ENCODE data around the gene ALK. TPM values are rescaled to one million over a fixed set of nuclear protein-coding genes. Genes with fewer than 3 reads are reported as not detected.

The ALK gene
- polyA plus RNA-seq, 3 donors: not detected

DNA sequence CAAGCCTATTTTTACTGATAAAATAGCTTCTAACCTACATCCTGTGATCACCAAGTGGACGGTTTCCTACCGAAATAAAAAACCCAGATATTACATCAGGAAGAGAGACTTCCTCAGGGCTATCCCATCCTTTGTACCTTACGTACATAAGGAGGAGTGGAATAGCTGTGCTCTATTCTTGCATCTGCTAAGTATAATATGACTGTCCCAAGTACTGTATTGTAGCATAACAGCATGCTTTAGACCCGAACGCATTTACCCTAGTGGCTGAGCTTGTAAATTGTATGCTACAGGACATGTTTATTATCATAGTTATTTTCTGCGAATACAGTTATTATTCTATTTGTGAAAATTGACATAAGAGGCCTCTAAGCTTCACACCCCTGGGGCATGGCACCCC lies 503.8 kb downstream of the ALK start:
- Histone ChIP-seq H3K9me3 (replicated peaks in 1 of 2; ENCODE audit: control insufficient read depth in 1 of 2, insufficient read depth in 1 of 2, low read length in 2 of 2) (no peaks in the 10 kb centered on the region), H3K4me2 (replicated peaks; ENCODE audit: extremely low read depth, low read length, poor library complexity, severe bottlenecking) (no peak overlapping the region), H3K4me3 (replicated peaks in 1 of 3; ENCODE audit: low read depth in 2 of 3, low read length in 3 of 3) (no peak overlapping the region), H3K27me3 (ENCODE audit: control insufficient read depth in 2 of 2, insufficient read depth in 2 of 2, low read length in 2 of 2) (no peaks in the 10 kb centered on the region), H3K9ac (ENCODE audit: insufficient read depth, low read length, poor library complexity, severe bottlenecking) (no peak overlapping the region), H3K4me1 (ENCODE audit: control insufficient read depth in 1 of 2, insufficient read depth in 2 of 2, low read length in 2 of 2) (no peaks in the 10 kb centered on the region), H4K20me1 (ENCODE audit: insufficient read depth, low read length) (no peaks in the 10 kb centered on the region), H3K36me3 (replicated peaks in 1 of 2; ENCODE audit: control insufficient read depth in 1 of 2, insufficient read depth in 2 of 2, low read length in 2 of 2) (no peaks in the 10 kb centered on the region), H3K27ac (ENCODE audit: low read depth in 1 of 2, low read length in 2 of 2) (no peak overlapping the region), H2AFZ (ENCODE audit: insufficient read depth, low read depth, low read length, poor library complexity, severe bottlenecking) (no peak overlapping the region), H3K79me2 (ENCODE audit: insufficient read depth, low read length) (no peaks in the 10 kb centered on the region)
- Mint-ChIP-seq H3K27me3 (ENCODE audit: low read depth in 3 of 3) (peaks cover 0 to 3% (median 0%) of the 10 kb centered on the region in 3 donors), H3K4me3 (no peak overlapping the region), H3K4me1 (no peaks in the 10 kb centered on the region), H3K36me3 (no peaks in the 10 kb centered on the region), H3K27ac (no peak overlapping the region), H3K9me3 (peaks cover 0 to 1% (median 0%) of the 10 kb centered on the region in 7 donors)
- intact Hi-C loops (cut with micrococcal nuclease): no loop called here
- no peak for TF ChIP-seq CTCF (IDR thresholded peaks at IDR 0.05)
- no CpG with 5 or more reads among the region's 6 CpGs for WGBS (ENCODE audit: insufficient coverage)
- DNase-seq: no peak

DNA sequence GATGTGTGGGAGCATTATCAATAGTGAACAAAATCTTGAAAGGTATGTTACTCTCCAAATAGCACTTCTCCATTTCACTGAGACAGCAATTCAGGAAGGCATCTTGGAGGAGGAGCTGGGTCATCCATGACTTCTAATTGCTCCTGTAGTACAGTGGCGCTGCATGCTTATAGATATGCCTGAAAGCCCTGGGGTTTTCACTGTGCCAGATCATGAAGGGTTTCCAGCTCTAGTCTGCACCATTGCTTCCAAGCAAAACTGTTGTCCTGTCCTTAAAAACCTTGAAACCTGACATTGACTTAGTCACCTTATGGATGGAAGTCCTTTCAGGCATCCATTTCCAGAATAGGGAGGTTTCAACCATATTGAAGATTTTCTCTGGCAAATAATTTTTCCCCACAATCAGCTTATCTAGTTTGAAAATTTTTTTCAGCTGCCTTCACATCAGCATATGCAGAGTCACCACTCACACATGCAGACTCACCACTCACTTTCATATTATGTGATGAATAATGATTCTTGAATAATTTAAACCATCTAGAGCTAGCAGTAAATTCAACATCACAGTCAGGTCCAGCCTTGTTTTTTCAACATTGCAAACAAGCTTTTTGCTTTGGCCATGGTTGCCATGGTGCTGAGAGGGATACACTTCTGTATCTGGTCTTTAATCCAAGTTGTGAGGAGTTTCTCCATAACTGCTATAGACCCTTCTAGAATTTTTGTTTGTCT lies 509.0 kb downstream of the ALK start:
- Mint-ChIP-seq H3K27ac (no peak overlapping the region), H3K4me3 (no peak overlapping the region)
- 83% methylated on average over 1 of the region's 1 CpG for WGBS (ENCODE audit: insufficient coverage)

More for the DNA sequence above, 509.0 kb downstream of the ALK start:
- no peak overlapping the region for H3K4me2 ChIP-seq (replicated peaks; ENCODE audit: extremely low read depth, low read length, poor library complexity, severe bottlenecking)
- no peaks in the 10 kb centered on the region for H3K4me1 ChIP-seq (ENCODE audit: control insufficient read depth in 1 of 2, insufficient read depth in 2 of 2, low read length in 2 of 2)
- no peaks in the 10 kb centered on the region for H3K79me2 ChIP-seq (ENCODE audit: insufficient read depth, low read length)
- no peaks in the 10 kb centered on the region for H3K9me3 ChIP-seq (replicated peaks in 1 of 2; ENCODE audit: control insufficient read depth in 1 of 2, insufficient read depth in 1 of 2, low read length in 2 of 2)
- no peaks in the 10 kb centered on the region for H4K20me1 ChIP-seq (ENCODE audit: insufficient read depth, low read length)
- Mint-ChIP-seq H3K4me1 (no peaks in the 10 kb centered on the region), H3K9me3 (peaks cover 0 to 5% (median 0%) of the 10 kb centered on the region in 7 donors), H3K27me3 (ENCODE audit: low read depth in 3 of 3) (peaks cover 3 to 5% (median 5%) of the 10 kb centered on the region in 3 donors), H3K36me3 (no peaks in the 10 kb centered on the region)
- H3K36me3 ChIP-seq (replicated peaks in 1 of 2; ENCODE audit: control insufficient read depth in 1 of 2, insufficient read depth in 2 of 2, low read length in 2 of 2): no peaks in the 10 kb centered on the region
- no peaks in the 10 kb centered on the region for H3K27me3 ChIP-seq (ENCODE audit: control insufficient read depth in 2 of 2, insufficient read depth in 2 of 2, low read length in 2 of 2)
- no peak overlapping the region for H3K27ac ChIP-seq (ENCODE audit: low read depth in 1 of 2, low read length in 2 of 2)
- intact Hi-C loops (cut with micrococcal nuclease): no loop called here
- H3K4me3 ChIP-seq (replicated peaks in 1 of 3; ENCODE audit: low read depth in 2 of 3, low read length in 3 of 3): no peak overlapping the region
- H2AFZ ChIP-seq (ENCODE audit: insufficient read depth, low read depth, low read length, poor library complexity, severe bottlenecking): no peak overlapping the region
- TF ChIP-seq CTCF (IDR thresholded peaks at IDR 0.05): no peak
- H3K9ac ChIP-seq (ENCODE audit: insufficient read depth, low read length, poor library complexity, severe bottlenecking): no peak overlapping the region
- DNase-seq: no peak

All from CD14-positive monocyte (primary cell).